Measurements from ENCODE around the gene CMSS1. TPM values are rescaled to one million over a fixed set of nuclear protein-coding genes. Genes with fewer than 3 reads are reported as not detected.

Gene CMSS1
- total and polyA plus RNA-seq, 8 donors = 14.4 to 29.9 (median 15.9) TPM

DNA sequence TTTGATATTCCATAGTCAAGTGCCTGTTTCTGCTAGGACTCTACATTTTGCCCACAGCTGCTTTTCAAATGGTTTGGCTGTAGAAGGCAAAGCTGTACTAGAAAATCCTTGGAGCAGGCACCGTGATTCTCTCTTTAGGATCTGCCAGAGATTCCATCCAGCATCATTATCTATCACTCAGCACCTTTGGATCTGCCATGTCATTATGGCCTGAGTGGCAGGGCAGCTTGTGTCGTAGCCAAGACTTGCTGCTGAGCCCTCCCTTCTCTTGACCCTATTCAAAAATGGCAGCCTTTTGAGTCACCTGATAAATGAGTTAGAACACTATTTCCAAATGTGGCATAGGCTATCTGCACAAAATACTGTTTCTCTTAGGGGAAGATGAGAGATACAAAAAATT lies 8.1 kb upstream of the CMSS1 start:
- FAIRE-seq (no peak), ATAC-seq (no peak), DNase-seq (no peak)
- H3K4me3 ChIP-seq = no peak overlapping the region
- H3K27me3 ChIP-seq = no peaks in the 10 kb centered on the region
- intact Hi-C loops (cut with DNase I) = no loop called here
- H3K9me3 ChIP-seq = no peaks in the 10 kb centered on the region
- WGBS, 2 donors = 82 to 91% methylated on average over 2 of the region's 2 CpGs
- H3K4me1 ChIP-seq = no peaks in the 10 kb centered on the region
- H3K27ac ChIP-seq = no peak overlapping the region
- TF ChIP-seq CTCF (IDR thresholded peaks at IDR 0.05) = no peak
- H3K36me3 ChIP-seq = no peaks in the 10 kb centered on the region

GRCh38 chr3:99810403-99810802 lies 7.3 kb upstream of the CMSS1 start:
- ATAC-seq (no peak), DNase-seq (no peak), FAIRE-seq (no peak)
- no peak overlapping the region for H3K4me3 ChIP-seq
- no peaks in the 10 kb centered on the region for H3K4me1 ChIP-seq
- WGBS, 2 donors = 74 to 79% methylated on average over 1 of the region's 1 CpG
- no peaks in the 10 kb centered on the region for H3K9me3 ChIP-seq
- intact Hi-C loops (cut with DNase I) = no loop called here
- TF ChIP-seq CTCF (IDR thresholded peaks at IDR 0.05) = no peak
- H3K36me3 ChIP-seq = no peaks in the 10 kb centered on the region
- no peak overlapping the region for H3K27ac ChIP-seq
- H3K27me3 ChIP-seq = no peaks in the 10 kb centered on the region

DNA sequence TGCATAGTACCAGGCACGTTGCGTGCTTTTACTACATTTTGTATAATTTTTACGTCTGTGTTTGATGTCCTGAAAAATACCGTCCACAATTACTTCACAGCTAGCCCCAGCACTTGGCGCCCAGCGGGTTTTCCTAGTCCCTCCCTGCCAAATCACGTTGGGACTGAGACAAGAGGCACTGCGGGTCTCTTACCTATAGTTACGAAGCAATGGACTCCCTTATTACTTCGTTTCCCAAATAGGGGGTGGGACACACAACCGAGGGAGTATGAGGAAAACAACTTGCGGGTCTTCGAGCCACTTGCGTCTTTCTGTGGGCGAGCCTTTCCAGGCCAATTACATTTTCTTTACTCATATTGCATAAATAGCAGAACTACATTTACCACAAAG lies 620 bp upstream of the CMSS1 start:
- intact Hi-C loops (cut with DNase I) = no loop called here
- Histone ChIP-seq H3K36me3 (no peaks in the 10 kb centered on the region), H3K4me3 (peak overlapping the region; percentile 57 to 83 (median 66)), H3K27me3 (no peaks in the 10 kb centered on the region), H3K27ac (peak overlapping the region in 3 of 4 donors; percentile 75 to 89 (median 79)), H3K9me3 (no peaks in the 10 kb centered on the region), H3K4me1 (peaks cover 0 to 7% (median 0%) of the 10 kb centered on the region in 3 donors)
- ATAC-seq (peak in 3 of 4 donors; percentile 4 to 40 (median 32)), FAIRE-seq (no peak), DNase-seq (peak in 1 of 6 donors; percentile 17)
- no peak for TF ChIP-seq CTCF (IDR thresholded peaks at IDR 0.05)
- WGBS, 2 donors = 1% methylated on average over 15 of the region's 15 CpGs

- Histone ChIP-seq H3K36me3 (no peaks in the 10 kb centered on the region), H3K27me3 (no peaks in the 10 kb centered on the region), H3K27ac (no peak overlapping the region), H3K4me1 (peaks cover 0 to 7% (median 0%) of the 10 kb centered on the region in 3 donors), H3K4me3 (peak overlapping the region in 1 of 4 donors; percentile 66), H3K9me3 (no peaks in the 10 kb centered on the region)
- ATAC-seq = no peak
- intact Hi-C loops (cut with DNase I) = no loop called here
- FAIRE-seq = no peak
- 66 to 77% methylated on average over 2 of the region's 2 CpGs for WGBS, 2 donors
- no peak for TF ChIP-seq CTCF (IDR thresholded peaks at IDR 0.05)
- DNase-seq = no peak
These were observed 1.2 kb downstream of the CMSS1 start for GRCh38 chr3:99818818-99819217.

- H3K36me3 ChIP-seq = no peaks in the 10 kb centered on the region
- intact Hi-C loops (cut with DNase I) = no loop called here
- no peak overlapping the region for H3K4me3 ChIP-seq
- no peak for TF ChIP-seq CTCF (IDR thresholded peaks at IDR 0.05)
- no peaks in the 10 kb centered on the region for H3K4me1 ChIP-seq
- WGBS, 2 donors = 63 to 66% methylated on average over 14 of the region's 14 CpGs
- no peaks in the 10 kb centered on the region for H3K27me3 ChIP-seq
- FAIRE-seq = no peak
- peak overlapping the region in 2 of 4 donors; percentile 27 to 34 for H3K27ac ChIP-seq
- H3K9me3 ChIP-seq = no peaks in the 10 kb centered on the region
- no peak for DNase-seq
- ATAC-seq = peak; percentile 57 to 72 (median 68)
These were observed 6.4 kb downstream of the CMSS1 start for GRCh38 chr3:99823723-99824711.
